IMR-90 (cell line): ENCODE measurements around the gene GPR160. TPM values are rescaled to one million over a fixed set of nuclear protein-coding genes. Genes with fewer than 3 reads are reported as not detected.
A peak's percentile ranks its signal among the peaks of the same experiment; 100 is the strongest.

ENCODE experiments used
- ATAC-seq: fragments of 200-7000 bp; cut with Tn5 transposase; 2 replicates; pipeline ENCODE4 v1.9.1; 2020; ENCODE audit warnings: low read depth, mild to moderate bottlenecking, moderate library complexity
- BruUV-seq: library from RNA; stranded (reverse); fragments of 400-500 nt; replicated peaks from 2 replicates; lab custom pipeline; 2021; lab: Mats Ljungman, UMichigan
- CTCF ChIA-PET: fragments of 300-600 bp; formaldehyde crosslinking; extraction: SDS; loops from one replicate; lab custom pipeline; 2021; ENCODE audit warnings: antibody characterized with exemption; lab: Yijun Ruan, JAX
- POLR2A ChIA-PET: fragments of 300-600 bp; sonication (Branson Sonifier 250); formaldehyde crosslinking; loops from one replicate; lab custom pipeline; 2022; ENCODE audit warnings: antibody characterized with exemption; ENCODE audit not compliant: unreplicated experiment; lab: Charles Lee
- DNase-seq: peaks from one replicate; pipeline ENCODE4 v3.0.0; 2013
- H2AFZ ChIP-seq: replicated peaks from 2 replicates; pipeline ENCODE3; 2013; ENCODE audit warnings: low read length, mild to moderate bottlenecking; ENCODE audit not compliant: poor library complexity
- H2AK5ac ChIP-seq: 2 replicates; pipeline ENCODE4 v1.6.1; 2013; ENCODE audit warnings: low read depth, low read length, inconsistent platforms
- H2AK9ac ChIP-seq: replicated peaks from 2 replicates; pipeline ENCODE3; 2013; ENCODE audit warnings: mild to moderate bottlenecking, low read depth, low read length, moderate library complexity; ENCODE audit not compliant: poor library complexity
- H2BK120ac ChIP-seq: 2 replicates; pipeline ENCODE4 v1.6.1; 2013; ENCODE audit warnings: low read depth, low read length, inconsistent platforms
- H2BK15ac ChIP-seq: 3 replicates; pipeline ENCODE4 v1.6.1; 2013; ENCODE audit warnings: low read depth, low read length, inconsistent platforms
- H2BK20ac ChIP-seq: 2 replicates; pipeline ENCODE4 v1.6.1; 2013; ENCODE audit warnings: low read depth, mild to moderate bottlenecking, inconsistent platforms, low read length, moderate library complexity
- H2BK5ac ChIP-seq: 2 replicates; pipeline ENCODE4 v1.6.1; 2013; ENCODE audit warnings: mild to moderate bottlenecking, low read depth, low read length, inconsistent platforms; ENCODE audit not compliant: poor library complexity, severe bottlenecking
- H3K14ac ChIP-seq: replicated peaks from 2 replicates; pipeline ENCODE4 v1.6.1; 2013; ENCODE audit warnings: low read depth, low read length, inconsistent platforms
- H3K18ac ChIP-seq: 2 replicates; pipeline ENCODE4 v1.6.1; 2013; ENCODE audit warnings: low read depth, low read length, control low read depth
- H3K23ac ChIP-seq: 2 replicates; pipeline ENCODE4 v1.6.1; 2013; ENCODE audit warnings: low read depth, low read length, inconsistent platforms
- H3K27ac ChIP-seq: 2 replicates; pipeline ENCODE4 v1.5.1; 2013; ENCODE audit warnings: mild to moderate bottlenecking, control low read depth, low read length; ENCODE audit not compliant: insufficient read depth
- H3K27me3 ChIP-seq: 2 replicates; pipeline ENCODE4 v1.6.1; 2013; ENCODE audit warnings: low read length; ENCODE audit not compliant: control insufficient read depth, insufficient read depth
- H3K36me3 ChIP-seq: 2 replicates; pipeline ENCODE4 v1.6.1; 2013; ENCODE audit warnings: low read length, mixed read lengths; ENCODE audit not compliant: control insufficient read depth, insufficient read depth
- H3K4ac ChIP-seq: 2 replicates; pipeline ENCODE4 v1.6.1; 2013; ENCODE audit warnings: low read depth, low read length, inconsistent platforms
- H3K4me1 ChIP-seq: 2 replicates; pipeline ENCODE4 v1.6.1; 2013; ENCODE audit warnings: low read length, mixed read lengths; ENCODE audit not compliant: control insufficient read depth, insufficient read depth
- H3K4me2 ChIP-seq: 2 replicates; pipeline ENCODE4 v1.6.1; 2013; ENCODE audit warnings: low read depth, mild to moderate bottlenecking, control low read depth, low read length, moderate library complexity
- H3K4me3 ChIP-seq: 2 replicates; pipeline ENCODE4 v1.5.1; 2013; ENCODE audit warnings: low read depth, mild to moderate bottlenecking, control low read depth, low read length, moderate library complexity; ENCODE audit not compliant: insufficient read depth
- H3K56ac ChIP-seq: 2 replicates; pipeline ENCODE4 v1.6.1; 2013; ENCODE audit warnings: low read length, inconsistent platforms; ENCODE audit not compliant: insufficient read depth; ENCODE audit errors: extremely low read depth
- H3K79me1 ChIP-seq, 2 experiments: 2 replicates each; pipeline ENCODE4 v1.6.1; 2013; ENCODE audit warnings: low read length in 2 of 2, inconsistent platforms in 1 of 2, low read depth in 1 of 2
- H3K9ac ChIP-seq: 2 replicates; pipeline ENCODE4 v1.6.1; 2013; ENCODE audit warnings: low read depth, low read length, control low read depth
- H3K9me1 ChIP-seq: 2 replicates; pipeline ENCODE4 v1.6.1; 2013; ENCODE audit warnings: low read length, inconsistent platforms; ENCODE audit not compliant: insufficient read depth
- H3K9me3 ChIP-seq: 2 replicates; pipeline ENCODE4 v1.6.1; 2013; ENCODE audit warnings: low read length; ENCODE audit not compliant: control insufficient read depth, insufficient read depth
- H4K20me1 ChIP-seq: 2 replicates; pipeline ENCODE4 v1.6.1; 2013; ENCODE audit warnings: low read length, inconsistent platforms; ENCODE audit not compliant: insufficient read depth
- H4K5ac ChIP-seq: 2 replicates; pipeline ENCODE4 v1.6.1; 2013; ENCODE audit warnings: mild to moderate bottlenecking, low read depth, low read length, control low read depth
- H4K8ac ChIP-seq, 2 experiments: 2 replicates each; pipeline ENCODE4 v1.6.1; 2013; ENCODE audit warnings: low read depth in 2 of 2, low read length in 2 of 2, control low read depth in 1 of 2, inconsistent platforms in 1 of 2
- H4K91ac ChIP-seq: 2 replicates; pipeline ENCODE4 v1.6.1; 2013; ENCODE audit warnings: low read depth, low read length, inconsistent platforms; ENCODE audit not compliant: insufficient read depth
- CEBPB ChIP-seq: IDR thresholded peaks from 2 replicates; pipeline ENCODE4 v1.6.1; 2012; ENCODE audit warnings: low read depth, low read length, improper control_type of control experiment
- MXI1 ChIP-seq: IDR thresholded peaks from 2 replicates; pipeline ENCODE4 v1.6.1; 2012; ENCODE audit warnings: low read depth, mild to moderate bottlenecking, low read length, moderate library complexity, borderline replicate concordance
- POLR2A ChIP-seq: IDR thresholded peaks from 2 replicates; pipeline ENCODE4 v1.6.1; 2012; ENCODE audit warnings: mild to moderate bottlenecking, low read depth, low read length
- RCOR1 ChIP-seq: IDR thresholded peaks from 2 replicates; pipeline ENCODE4 v1.6.1; 2012; ENCODE audit warnings: mild to moderate bottlenecking, low read length, improper control_type of control experiment; ENCODE audit not compliant: insufficient replicate concordance
- RFX5 ChIP-seq: IDR thresholded peaks from 2 replicates; pipeline ENCODE4 v1.8.0; 2012; ENCODE audit warnings: low read depth, mild to moderate bottlenecking, low read length, moderate library complexity
- WGBS, 2 experiments: methylation state at CpG; one replicate each; pipeline versions ENCODE4 v1.1.5 to v1.1.7; 2013; ENCODE audit warnings: missing lambda C conversion rate in 2 of 2; ENCODE audit not compliant: insufficient read length in 1 of 2; ENCODE audit errors: extremely low coverage in 2 of 2; 5-methylcytosine and 5-hydroxymethylcytosine counted together
- dilution Hi-C: fragments of 300-500 bp; cut with HindIII; formaldehyde crosslinking; loops from one replicate; pipeline ENCODE4 v1.14.3; 2018; ENCODE audit warnings: low sequenced_read_pairs; ENCODE audit not compliant: unreplicated experiment
- in situ Hi-C: fragments of 300-500 bp; cut with MboI; formaldehyde crosslinking; loops from 3 replicates; pipeline ENCODE4 v1.14.3; 2019; ENCODE audit warnings: low sequenced_read_pairs, inconsistent platforms, mixed read lengths
- intact Hi-C: fragments of 100-400 bp; cut with micrococcal nuclease; formaldehyde crosslinking; loops from 2 replicates; pipeline ENCODE4 v1.10.0; 2022
- polyA plus RNA-seq, 3 experiments: library from polyadenylated mRNA; depleted of rRNA; stranded (reverse); fragments of >200 nt; gene quantifications; 2 replicates each; pipeline ENCODE4 v1.2.3, GENCODE V29; 2012; ENCODE audit warnings: low replicate concordance in 1 of 3
- total RNA-seq: library from RNA; depleted of rRNA; stranded (reverse); fragments of >200 nt; gene quantifications from 2 replicates; pipeline ENCODE4 v1.2.3, GENCODE V29; 2012

Gene GPR160
- total and polyA plus RNA-seq, 2 of the 4 experiments (the other 2 are of a cell fraction): 0.09 to 0.18 TPM

GRCh38 chr3:170037463-170038433 is at the start of gene GPR160 (continued):
- TF ChIP-seq RCOR1 (no peak), CEBPB (no peak), MXI1 (no peak), RFX5 (no peak), POLR2A (no peak)

- TF ChIP-seq RCOR1 (no peak), CEBPB (peak; percentile 73)
- no peaks in the 10 kb centered on the region for H4K20me1 ChIP-seq
- intact Hi-C loops (loop anchor here (5.0 kb wide), 2 partner anchors 107 to 198 kb away; no protein-coding TSS in a partner anchor), in situ Hi-C loops (no loop called here), dilution Hi-C loops (no loop called here)
- BruUV-seq: no TSS peak
- WGBS, 2 experiments: no CpG with 5 or more reads among the region's 4 CpGs
- H3K18ac ChIP-seq: no peak overlapping the region
- no peak overlapping the region for H2AFZ ChIP-seq
- H3K27me3 ChIP-seq: no peaks in the 10 kb centered on the region
- ATAC-seq: no peak
- H2BK20ac ChIP-seq: no peak overlapping the region
- H3K27ac ChIP-seq: no peak overlapping the region
- no peak overlapping the region for H4K8ac ChIP-seq
- DNase-seq: no peak
- no peak overlapping the region for H3K4ac ChIP-seq
- no peak overlapping the region for H3K56ac ChIP-seq
- no peak overlapping the region for H3K9ac ChIP-seq
- peaks cover 28% of the 10 kb centered on the region for H3K36me3 ChIP-seq
- no peak overlapping the region for H3K14ac ChIP-seq
- H3K9me3 ChIP-seq: no peaks in the 10 kb centered on the region
- H2BK120ac ChIP-seq: no peak overlapping the region
- 0 out of 2 replicates have a peak, but pooled peaks cover 3% of the 10 kb centered on the region for H3K9me1 ChIP-seq
- no peak overlapping the region for H4K91ac ChIP-seq
- ChIA-PET CTCF (interaction anchor here (0.7 kb wide), 1 partner anchor 108 kb away, joined by 4 read pairs; no protein-coding TSS in a partner anchor), POLR2A (no interaction called here)
- H3K4me3 ChIP-seq: no peak overlapping the region
- H4K5ac ChIP-seq: no peak overlapping the region
- H2AK5ac ChIP-seq: no peak overlapping the region
- peaks cover 8 to 10% of the 10 kb centered on the region in 2 experiments; a peak in 3 of 4 replicates for H3K79me1 ChIP-seq
- no peak overlapping the region for H2BK15ac ChIP-seq
- peaks cover 5% of the 10 kb centered on the region for H3K4me1 ChIP-seq
- no peak overlapping the region for H3K23ac ChIP-seq
- no peak overlapping the region for H3K4me2 ChIP-seq
- H2AK9ac ChIP-seq: no peak overlapping the region
- no peak overlapping the region for H2BK5ac ChIP-seq
Measured at GRCh38 chr3:169990431-169990830, 47.4 kb upstream of the GPR160 start.
